IPS-15b (cell line): ENCODE results near the gene KRTAP29-1.

ENCODE experiments used
- H3K27me3 ChIP-seq: one replicate; pipeline ENCODE4 v1.6.1; 2013; ENCODE audit warnings: low read length; ENCODE audit not compliant: control insufficient read depth, insufficient read depth
- H3K36me3 ChIP-seq: one replicate; pipeline ENCODE4 v1.6.1; 2013; ENCODE audit warnings: low read length; ENCODE audit not compliant: control insufficient read depth, insufficient read depth
- H3K4me1 ChIP-seq: one replicate; pipeline ENCODE4 v1.6.1; 2013; ENCODE audit warnings: mild to moderate bottlenecking, low read length; ENCODE audit not compliant: control insufficient read depth, insufficient read depth
- H3K4me3 ChIP-seq: one replicate; pipeline ENCODE4 v1.5.1; 2013; ENCODE audit warnings: low read depth, low read length
- H3K9ac ChIP-seq: one replicate; pipeline ENCODE4 v1.6.1; 2013; ENCODE audit warnings: low read depth, mild to moderate bottlenecking, low read length
- H3K9me3 ChIP-seq: one replicate; pipeline ENCODE4 v1.6.1; 2013; ENCODE audit warnings: mild to moderate bottlenecking, low read length; ENCODE audit not compliant: control insufficient read depth, insufficient read depth

The KRTAP29-1 gene

DNA sequence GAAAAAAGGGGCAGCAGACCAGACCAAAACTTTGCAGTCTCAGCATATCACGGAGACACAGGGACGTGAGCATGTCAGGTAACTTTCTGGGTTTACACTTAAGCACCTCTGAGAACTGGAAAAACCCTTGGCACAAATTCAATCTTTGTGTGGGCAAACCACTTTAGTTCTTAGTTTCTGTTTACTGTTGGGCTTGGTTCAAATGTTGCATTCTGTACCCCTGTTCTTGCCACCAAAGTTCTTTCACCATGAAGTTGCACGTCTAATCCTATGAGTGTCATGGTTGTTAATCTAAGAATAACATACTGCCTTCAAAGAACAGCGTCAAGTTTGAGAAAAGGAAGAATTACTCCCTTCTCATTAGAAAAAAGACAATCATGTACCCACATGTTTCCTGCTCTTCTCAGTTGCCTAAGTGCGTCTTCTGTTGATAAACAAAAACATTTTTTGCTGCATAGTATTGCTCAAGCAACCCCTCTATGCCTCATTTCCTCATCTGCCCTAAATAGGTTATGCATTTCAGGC is 36.4 kb upstream of the KRTAP29-1 start:
- H3K27me3 ChIP-seq = no peaks in the 10 kb centered on the region
- no peak overlapping the region for H3K9ac ChIP-seq
- no peaks in the 10 kb centered on the region for H3K36me3 ChIP-seq

DNA sequence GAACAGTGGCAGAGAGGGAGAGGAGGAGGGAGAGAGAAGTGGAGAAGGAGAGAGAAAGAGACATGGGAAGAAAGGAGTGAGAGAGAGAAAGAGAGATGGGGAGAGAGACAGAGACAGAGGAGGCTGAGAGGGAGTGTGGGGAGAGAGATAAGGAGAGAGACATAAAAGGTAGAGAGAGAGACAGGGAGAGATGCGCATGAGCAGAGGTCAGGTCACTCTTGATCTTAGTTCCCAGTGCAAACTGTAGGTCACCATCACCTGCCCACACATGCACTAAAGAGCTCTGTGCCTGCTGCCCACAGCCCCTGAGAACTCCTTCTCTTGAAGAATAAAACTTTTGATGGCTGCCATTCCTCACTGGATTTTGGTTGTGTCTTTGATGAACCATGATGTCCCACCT is 33.1 kb upstream of the KRTAP29-1 start:
- no peak overlapping the region for H3K4me3 ChIP-seq
- no peak overlapping the region for H3K9ac ChIP-seq
- no peaks in the 10 kb centered on the region for H3K27me3 ChIP-seq
- H3K4me1 ChIP-seq = no peaks in the 10 kb centered on the region
- no peaks in the 10 kb centered on the region for H3K9me3 ChIP-seq
- no peaks in the 10 kb centered on the region for H3K36me3 ChIP-seq

More for the DNA sequence above, 36.4 kb upstream of the KRTAP29-1 start:
- no peak overlapping the region for H3K4me3 ChIP-seq
- H3K4me1 ChIP-seq = no peaks in the 10 kb centered on the region
- H3K9me3 ChIP-seq = no peaks in the 10 kb centered on the region

DNA sequence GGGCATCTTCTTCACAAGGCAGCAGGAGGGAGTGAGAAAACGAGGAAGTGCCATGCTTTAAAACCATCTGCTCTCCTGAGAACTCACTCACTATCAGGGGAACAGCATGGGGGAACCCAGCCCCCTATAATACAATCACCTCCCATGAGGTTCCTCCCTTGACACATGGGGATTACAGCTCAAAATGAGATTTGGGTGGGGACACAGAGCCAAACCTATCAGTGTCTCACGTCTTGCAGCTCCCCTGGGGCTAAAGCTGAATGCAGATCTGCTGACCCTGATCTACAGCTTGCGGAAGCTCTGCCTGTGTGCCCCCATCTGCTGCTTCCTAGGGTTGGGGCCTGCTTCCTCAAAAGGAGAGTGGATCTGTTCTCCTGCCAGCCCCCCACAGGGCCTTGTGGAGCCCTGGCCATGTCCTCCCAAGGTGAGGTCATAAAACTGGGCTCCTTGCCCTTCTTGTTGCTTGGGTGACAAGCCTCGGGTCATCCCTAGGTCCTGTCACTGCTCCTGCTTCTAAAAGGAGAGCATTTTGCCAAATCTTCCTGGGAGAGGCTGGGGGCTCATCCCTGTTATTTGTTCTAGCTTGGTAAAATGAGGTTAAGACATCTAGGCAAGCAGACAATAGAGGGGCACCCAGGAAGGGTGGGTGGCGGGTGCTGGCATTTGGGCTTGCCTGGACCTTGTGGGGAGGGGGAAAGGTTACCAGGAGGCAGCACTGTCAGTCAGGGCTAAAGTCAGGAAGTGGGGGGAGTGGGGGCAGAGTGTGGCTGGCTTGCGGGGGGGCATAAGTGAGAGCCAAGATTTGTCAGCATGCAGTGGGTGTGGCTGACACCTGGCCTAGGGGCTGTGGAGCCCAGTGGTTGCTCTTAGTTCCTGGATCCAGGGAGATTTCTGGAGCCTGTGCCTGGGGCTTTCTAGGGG is 32.0 kb upstream of the KRTAP29-1 start:
- Histone ChIP-seq H3K4me3 (no peak overlapping the region), H3K9ac (no peak overlapping the region), H3K27me3 (no peaks in the 10 kb centered on the region), H3K36me3 (no peaks in the 10 kb centered on the region), H3K9me3 (no peaks in the 10 kb centered on the region), H3K4me1 (no peaks in the 10 kb centered on the region)

- H3K9me3 ChIP-seq = no peaks in the 10 kb centered on the region
- no peaks in the 10 kb centered on the region for H3K27me3 ChIP-seq
- no peak overlapping the region for H3K4me3 ChIP-seq
- no peaks in the 10 kb centered on the region for H3K36me3 ChIP-seq
- H3K4me1 ChIP-seq = no peaks in the 10 kb centered on the region
- H3K9ac ChIP-seq = no peak overlapping the region
Measured at GRCh38 chr17:41333836-41334235, 31.2 kb upstream of the KRTAP29-1 start.

DNA sequence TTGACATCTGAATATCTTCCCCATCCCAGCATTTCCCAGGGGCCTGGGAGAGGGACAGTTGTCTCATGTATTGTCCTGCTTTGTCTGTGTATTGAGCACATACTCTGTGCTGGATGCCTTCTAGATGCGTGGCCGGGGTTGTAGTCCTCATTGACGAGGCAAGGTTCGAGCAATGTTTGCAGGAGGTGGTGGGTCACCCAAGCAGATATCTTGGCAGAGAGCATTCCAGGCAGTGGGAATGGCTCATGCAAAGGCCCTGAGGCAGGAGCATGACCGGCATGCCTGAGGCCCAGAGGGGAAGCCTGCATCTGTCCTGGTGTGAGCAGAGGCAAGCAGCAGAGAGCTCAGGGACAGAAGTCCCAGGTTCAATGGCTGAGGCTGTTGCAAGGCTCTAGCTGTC is 30.4 kb upstream of the KRTAP29-1 start:
- Histone ChIP-seq H3K27me3 (no peaks in the 10 kb centered on the region), H3K36me3 (no peaks in the 10 kb centered on the region), H3K4me1 (no peaks in the 10 kb centered on the region), H3K9me3 (no peaks in the 10 kb centered on the region), H3K9ac (no peak overlapping the region), H3K4me3 (no peak overlapping the region)

GRCh38 chr17:41332239-41332638 is 29.6 kb upstream of the KRTAP29-1 start:
- no peaks in the 10 kb centered on the region for H3K9me3 ChIP-seq
- no peaks in the 10 kb centered on the region for H3K4me1 ChIP-seq
- no peaks in the 10 kb centered on the region for H3K36me3 ChIP-seq
- no peak overlapping the region for H3K9ac ChIP-seq
- no peak overlapping the region for H3K4me3 ChIP-seq
- no peaks in the 10 kb centered on the region for H3K27me3 ChIP-seq

DNA sequence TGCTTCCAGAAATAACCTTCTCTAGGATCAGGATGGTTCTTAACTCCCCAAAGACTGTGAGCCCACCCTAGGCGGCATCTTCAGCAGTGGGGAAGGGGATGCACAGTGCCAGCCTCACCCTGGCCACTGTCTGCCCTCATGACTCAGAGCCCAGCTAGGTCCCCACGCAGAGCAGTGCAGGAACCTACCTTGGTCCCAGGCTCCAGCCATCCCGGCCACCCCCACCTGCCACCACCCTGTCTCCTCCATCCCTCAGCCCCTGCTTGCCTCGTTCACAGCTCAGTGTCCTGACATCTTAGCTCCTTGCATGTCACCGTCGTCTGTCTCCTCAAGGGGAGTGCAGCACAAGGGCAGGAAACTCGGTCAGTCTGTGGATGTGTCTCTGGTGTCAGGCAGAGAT is 29.0 kb upstream of the KRTAP29-1 start:
- no peaks in the 10 kb centered on the region for H3K9me3 ChIP-seq
- no peaks in the 10 kb centered on the region for H3K4me1 ChIP-seq
- no peak overlapping the region for H3K4me3 ChIP-seq
- no peaks in the 10 kb centered on the region for H3K27me3 ChIP-seq
- no peaks in the 10 kb centered on the region for H3K36me3 ChIP-seq
- no peak overlapping the region for H3K9ac ChIP-seq

DNA sequence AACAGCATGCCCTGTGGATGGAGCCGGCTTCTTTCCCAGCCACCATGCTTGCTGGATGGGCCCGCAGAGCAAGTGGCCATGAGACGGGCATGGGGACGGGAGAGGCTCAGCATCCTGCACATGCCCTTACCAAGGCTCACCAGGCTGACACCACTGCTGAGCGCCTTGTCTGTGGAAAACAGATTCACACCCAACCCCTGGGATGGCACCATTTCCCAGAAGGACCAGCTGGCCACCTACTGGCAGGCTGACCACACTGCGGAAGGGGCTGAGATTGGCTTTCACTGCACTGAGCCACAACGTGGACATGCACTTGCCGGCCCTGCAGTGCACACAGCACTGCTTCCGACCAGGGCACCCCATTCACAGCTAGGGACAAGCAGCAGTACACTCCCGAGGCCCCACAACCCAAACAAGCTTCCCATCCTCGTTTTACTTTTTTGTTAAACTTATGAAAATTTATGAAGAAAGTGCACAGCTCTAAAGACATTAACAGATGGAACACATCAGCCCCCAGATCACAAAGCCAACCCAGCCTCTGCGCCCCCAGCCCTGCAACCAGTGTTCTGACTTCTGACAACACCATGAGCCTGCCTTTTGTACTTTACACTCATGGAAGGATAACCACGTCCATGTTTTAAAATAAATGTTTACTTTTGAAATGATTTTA is 26.8 kb upstream of the KRTAP29-1 start:
- Histone ChIP-seq H3K36me3 (no peaks in the 10 kb centered on the region), H3K9ac (no peak overlapping the region), H3K4me3 (no peak overlapping the region), H3K27me3 (no peaks in the 10 kb centered on the region), H3K9me3 (no peaks in the 10 kb centered on the region), H3K4me1 (no peaks in the 10 kb centered on the region)

DNA sequence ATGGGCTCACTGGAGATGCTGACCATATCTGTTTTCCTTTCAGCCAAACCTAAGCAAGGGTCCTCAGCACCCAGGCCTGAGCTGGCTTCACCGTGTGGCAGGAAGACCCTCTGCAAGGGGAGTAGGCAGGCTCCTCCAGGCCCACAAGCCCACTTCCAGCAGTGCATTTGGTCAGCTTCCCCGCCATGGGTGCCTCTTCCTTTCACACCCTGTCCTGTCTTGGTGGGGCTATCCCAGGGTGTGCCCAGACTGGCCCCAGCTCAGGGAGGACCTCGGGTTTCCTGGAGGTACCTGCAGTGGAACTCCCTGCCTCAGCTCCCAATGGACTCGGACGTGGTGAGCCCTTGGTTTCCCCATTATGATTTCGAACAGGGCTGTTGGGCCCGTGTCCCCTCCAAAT is 25.6 kb upstream of the KRTAP29-1 start:
- H3K4me3 ChIP-seq = no peak overlapping the region
- no peaks in the 10 kb centered on the region for H3K9me3 ChIP-seq
- H3K4me1 ChIP-seq = no peaks in the 10 kb centered on the region

DNA sequence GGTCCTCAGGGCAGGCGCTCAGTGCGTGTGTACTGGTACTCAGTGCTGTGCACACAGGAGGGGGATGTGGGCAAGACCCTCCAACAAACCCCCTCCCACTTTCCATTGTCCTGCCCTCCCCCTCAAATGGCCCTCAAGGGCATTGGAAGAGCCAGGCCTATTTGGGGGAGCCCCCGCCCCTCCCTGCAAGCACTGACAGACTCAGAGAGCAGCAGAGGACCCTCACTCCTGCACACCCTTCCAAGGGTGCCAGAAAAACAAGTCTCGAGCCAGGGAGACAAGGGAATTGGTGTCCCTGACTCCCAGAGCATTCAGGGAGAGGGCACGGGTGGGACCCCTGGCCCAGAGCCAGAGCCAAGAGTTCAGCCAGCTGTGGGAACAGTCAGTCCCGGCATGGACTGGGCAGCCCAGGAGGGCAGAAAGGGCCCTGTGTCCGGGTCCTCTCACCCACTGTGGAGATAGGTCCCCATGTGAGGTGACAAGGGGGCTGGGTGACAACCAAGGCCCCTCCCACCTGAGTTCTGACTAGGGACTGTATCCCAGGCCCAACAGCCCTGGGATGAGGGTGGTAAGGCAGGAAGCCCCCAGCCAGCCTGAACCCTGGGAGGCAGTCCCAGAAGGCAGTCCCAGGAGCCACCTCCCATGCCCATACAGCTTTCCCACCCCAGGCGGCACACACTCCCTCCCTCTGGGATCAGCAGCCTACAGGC is 24.9 kb upstream of the KRTAP29-1 start:
- no peaks in the 10 kb centered on the region for H3K36me3 ChIP-seq
- no peak overlapping the region for H3K9ac ChIP-seq
- no peaks in the 10 kb centered on the region for H3K27me3 ChIP-seq
- no peaks in the 10 kb centered on the region for H3K9me3 ChIP-seq
- no peak overlapping the region for H3K4me3 ChIP-seq
- no peaks in the 10 kb centered on the region for H3K4me1 ChIP-seq

More for the DNA sequence above, 25.6 kb upstream of the KRTAP29-1 start:
- H3K36me3 ChIP-seq = no peaks in the 10 kb centered on the region
- H3K9ac ChIP-seq = no peak overlapping the region
- H3K27me3 ChIP-seq = no peaks in the 10 kb centered on the region

- Histone ChIP-seq H3K36me3 (no peaks in the 10 kb centered on the region), H3K9ac (no peak overlapping the region), H3K4me3 (no peak overlapping the region), H3K4me1 (no peaks in the 10 kb centered on the region), H3K27me3 (no peaks in the 10 kb centered on the region), H3K9me3 (no peaks in the 10 kb centered on the region)
Measured at GRCh38 chr17:41326173-41327145, 23.8 kb upstream of the KRTAP29-1 start.
